ENCODE measurements around the gene MNS1.
"Not testable (repeated sequence)": the region's sequence is repeated elsewhere in the genome, so short reads cannot be mapped to it uniquely, and the experiment has no call there.

MNS1 gene, protein sequence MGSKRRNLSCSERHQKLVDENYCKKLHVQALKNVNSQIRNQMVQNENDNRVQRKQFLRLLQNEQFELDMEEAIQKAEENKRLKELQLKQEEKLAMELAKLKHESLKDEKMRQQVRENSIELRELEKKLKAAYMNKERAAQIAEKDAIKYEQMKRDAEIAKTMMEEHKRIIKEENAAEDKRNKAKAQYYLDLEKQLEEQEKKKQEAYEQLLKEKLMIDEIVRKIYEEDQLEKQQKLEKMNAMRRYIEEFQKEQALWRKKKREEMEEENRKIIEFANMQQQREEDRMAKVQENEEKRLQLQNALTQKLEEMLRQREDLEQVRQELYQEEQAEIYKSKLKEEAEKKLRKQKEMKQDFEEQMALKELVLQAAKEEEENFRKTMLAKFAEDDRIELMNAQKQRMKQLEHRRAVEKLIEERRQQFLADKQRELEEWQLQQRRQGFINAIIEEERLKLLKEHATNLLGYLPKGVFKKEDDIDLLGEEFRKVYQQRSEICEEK

DNA sequence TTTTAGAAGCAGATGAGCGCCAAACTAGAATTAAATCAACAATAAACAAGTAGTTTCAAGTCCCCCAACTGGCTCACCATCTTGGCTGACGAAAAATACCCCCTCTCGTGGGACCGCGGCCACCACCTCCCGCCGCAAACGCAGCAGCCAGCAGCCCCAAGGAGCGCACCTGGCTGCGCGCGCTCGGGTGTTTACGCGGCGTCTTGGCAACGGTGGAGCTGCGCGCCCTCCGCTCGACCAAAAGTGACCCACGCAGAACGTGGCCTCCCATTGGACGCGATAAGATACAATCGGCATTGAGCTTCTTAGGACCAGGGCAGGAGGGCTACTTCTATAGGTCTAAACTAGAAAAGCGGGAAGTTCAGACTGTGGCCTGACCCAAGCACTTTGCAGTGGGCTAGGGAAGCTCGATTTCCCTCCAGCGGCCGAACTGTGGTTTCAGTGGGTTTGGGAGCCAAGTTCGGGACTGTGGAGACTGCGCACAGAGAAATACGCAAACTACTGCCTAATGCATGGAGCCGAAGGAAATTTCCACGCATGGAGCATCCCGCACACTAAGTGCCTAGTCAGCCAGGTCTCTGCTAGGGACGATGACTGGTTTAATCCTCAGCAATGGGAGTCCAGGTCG, at the start of gene MNS1:
Gene MNS1, minus strand, starts transcription at position 245 of the 628 bp plus-strand sequence. Its CDS starts 165 bp downstream, at position 80.
- Histone ChIP-seq H3K27ac (no peak within 1 kb of the TSS), H3K27me3 (no peaks in the 10 kb centered on the region), H3K36me3 (no peaks in the 10 kb centered on the region), H3K4me1 (peaks cover 18% of the 10 kb centered on the region), H3K9ac (peak within 1 kb of the TSS; percentile 63; the same call in 1 of the 2 replicates), H3K4me2 (peak within 1 kb of the TSS; percentile 87), H3K4me3 (peak within 1 kb of the TSS; percentile 69), H4K20me1 (no peaks in the 10 kb centered on the region), H3K9me3 (no peaks in the 10 kb centered on the region)
- TF ChIP-seq Cebpa-rat (IDR thresholded peaks at IDR 0.05) = no peak

DNA sequence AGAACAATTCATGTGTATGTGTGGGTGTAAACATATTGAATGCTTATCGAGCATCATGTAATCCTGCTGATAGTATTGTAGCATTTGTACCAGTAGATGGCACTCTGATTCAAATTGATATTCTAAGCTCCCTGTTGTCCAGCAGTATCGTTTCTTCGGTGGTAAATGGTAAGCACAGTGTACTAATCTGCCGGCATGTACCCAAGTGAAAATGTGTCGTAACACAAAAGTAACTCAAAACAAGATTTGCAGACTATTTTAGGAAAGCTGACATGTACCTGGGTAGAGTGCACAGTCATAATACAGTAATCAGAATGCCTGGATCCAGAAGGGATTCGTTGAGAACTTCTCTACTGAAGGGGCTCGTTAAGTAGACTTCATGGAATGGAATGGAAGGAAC, 31.7 kb upstream of the MNS1 start:
- Histone ChIP-seq H3K36me3 (no peaks in the 10 kb centered on the region), H3K9me3 (no peaks in the 10 kb centered on the region), H3K27me3 (no peaks in the 10 kb centered on the region), H4K20me1 (no peaks in the 10 kb centered on the region), H3K27ac (no peak overlapping the region), H3K9ac (no peak overlapping the region), H3K4me3 (no peak overlapping the region), H3K4me2 (no peak overlapping the region), H3K4me1 (no peaks in the 10 kb centered on the region)
- no peak for TF ChIP-seq Cebpa-rat (IDR thresholded peaks at IDR 0.05)

DNA sequence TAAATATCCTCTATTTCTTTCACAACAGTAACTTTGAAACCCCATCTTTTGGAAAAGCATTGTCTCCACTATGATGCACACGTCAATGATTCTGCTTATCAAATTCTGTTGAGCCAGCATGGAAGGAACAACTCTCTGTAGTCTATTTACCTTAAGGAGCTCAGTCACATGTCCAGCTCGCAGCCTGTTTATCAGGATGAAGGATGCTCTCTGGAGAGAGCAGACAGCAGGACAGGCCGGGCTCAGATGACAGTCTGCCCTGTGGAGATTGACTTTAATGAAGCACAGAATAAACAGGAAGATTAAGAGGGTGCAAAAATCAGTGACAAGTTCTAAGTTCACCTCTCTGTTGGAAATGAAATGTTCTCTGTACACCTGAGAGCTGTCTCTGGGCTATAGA, 30.6 kb upstream of the MNS1 start:
- Histone ChIP-seq H4K20me1 (no peaks in the 10 kb centered on the region), H3K36me3 (no peaks in the 10 kb centered on the region), H3K4me1 (no peaks in the 10 kb centered on the region), H3K9ac (no peak overlapping the region), H3K9me3 (no peaks in the 10 kb centered on the region), H3K4me3 (no peak overlapping the region), H3K27ac (no peak overlapping the region), H3K4me2 (no peak overlapping the region), H3K27me3 (no peaks in the 10 kb centered on the region)
- TF ChIP-seq Cebpa-rat (IDR thresholded peaks at IDR 0.05) = no peak

DNA sequence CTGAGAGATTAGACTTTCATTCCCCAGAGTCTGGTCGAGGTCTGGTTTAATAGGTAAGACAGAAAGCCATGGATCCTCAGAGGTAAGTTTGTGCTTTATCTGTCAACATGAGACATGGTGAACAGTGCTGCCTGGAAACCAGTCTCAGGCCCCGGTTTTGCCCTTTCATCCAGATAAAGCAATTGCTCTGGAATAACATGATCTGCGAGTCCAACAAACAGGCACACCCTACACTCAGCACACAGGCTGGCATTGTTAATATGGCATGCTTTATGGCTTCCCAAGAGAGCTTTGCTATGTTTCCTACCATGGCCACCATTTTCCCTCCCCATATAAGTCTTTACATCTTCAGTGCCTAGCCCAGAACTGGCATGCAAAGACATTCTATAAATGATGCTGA, 30.1 kb upstream of the MNS1 start:
- Histone ChIP-seq H3K4me1 (no peaks in the 10 kb centered on the region), H4K20me1 (no peaks in the 10 kb centered on the region)

DNA sequence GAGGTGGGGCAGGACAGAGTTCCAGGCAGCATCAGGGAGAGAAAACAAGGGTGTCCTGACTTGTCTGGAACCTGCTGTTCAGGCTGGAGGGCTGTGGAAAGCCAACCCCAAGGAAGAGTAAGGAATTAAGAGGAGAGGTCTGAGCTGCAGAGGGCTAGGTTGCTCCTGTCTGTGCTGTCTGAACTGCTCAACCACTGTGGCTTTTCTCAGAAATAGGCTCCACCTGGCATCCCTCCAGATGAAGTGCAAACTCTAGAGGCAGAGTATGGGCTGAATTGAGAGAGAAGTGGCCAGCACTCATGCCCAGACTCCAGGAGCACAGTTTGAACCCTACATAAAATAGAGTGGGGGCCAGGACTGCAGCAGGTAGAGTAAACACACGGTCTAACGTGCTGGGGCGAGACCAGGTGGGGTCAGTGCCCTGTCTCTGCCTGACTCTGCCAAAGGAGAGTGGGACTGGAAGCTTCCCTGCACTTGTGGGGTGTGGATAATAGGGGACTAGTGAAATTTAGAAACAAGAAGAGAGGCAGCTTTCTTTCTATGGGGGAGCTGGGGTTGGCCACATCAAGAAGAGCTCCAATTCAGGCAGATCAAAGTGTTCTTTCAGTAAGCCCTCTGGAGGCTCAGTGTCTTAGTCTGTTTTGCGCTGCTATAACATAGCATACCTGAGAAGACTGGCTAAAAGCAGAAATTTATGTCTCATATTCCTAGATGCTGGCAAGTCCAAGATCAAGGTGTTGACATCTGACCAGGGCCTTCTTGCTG, 28.0 kb upstream of the MNS1 start:
- H3K36me3 ChIP-seq = no peaks in the 10 kb centered on the region

More for the DNA sequence above, 30.1 kb upstream of the MNS1 start:
- Histone ChIP-seq H3K27ac (no peak overlapping the region), H3K4me2 (no peak overlapping the region), H3K4me3 (no peak overlapping the region), H3K36me3 (no peaks in the 10 kb centered on the region), H3K9me3 (no peaks in the 10 kb centered on the region), H3K27me3 (no peaks in the 10 kb centered on the region), H3K9ac (no peak overlapping the region)
- no peak for TF ChIP-seq Cebpa-rat (IDR thresholded peaks at IDR 0.05)

DNA sequence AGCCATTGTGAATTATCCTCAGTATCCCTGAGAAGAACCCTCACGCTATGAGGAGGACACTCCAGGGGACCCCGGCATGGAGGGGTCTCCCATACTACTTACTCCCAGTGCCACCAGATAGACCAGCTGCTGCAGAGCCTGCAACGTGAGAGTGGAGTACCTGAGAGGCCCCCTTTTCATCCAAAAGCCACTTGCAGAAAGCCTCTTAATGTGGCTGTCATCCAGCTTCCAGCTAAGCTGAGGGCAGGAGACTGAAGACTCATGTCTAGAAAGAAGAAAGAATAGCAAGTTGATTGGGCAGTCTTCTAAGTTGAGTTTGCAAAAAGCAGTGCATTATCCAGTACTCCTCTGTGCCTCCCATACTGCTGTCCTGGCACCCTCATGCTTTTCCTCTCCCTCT, 27.3 kb upstream of the MNS1 start:
- Histone ChIP-seq H3K27ac (no peak overlapping the region), H3K4me1 (no peaks in the 10 kb centered on the region), H3K4me3 (no peak overlapping the region), H3K9ac (no peak overlapping the region), H3K9me3 (no peaks in the 10 kb centered on the region), H4K20me1 (no peaks in the 10 kb centered on the region), H3K27me3 (no peaks in the 10 kb centered on the region), H3K4me2 (no peak overlapping the region), H3K36me3 (no peaks in the 10 kb centered on the region)
- TF ChIP-seq Cebpa-rat (IDR thresholded peaks at IDR 0.05) = no peak

More for the DNA sequence above, 28.0 kb upstream of the MNS1 start:
- Histone ChIP-seq H3K9ac (no peak overlapping the region), H3K9me3 (no peaks in the 10 kb centered on the region), H3K4me2 (no peak overlapping the region), H3K4me1 (no peaks in the 10 kb centered on the region), H3K27me3 (no peaks in the 10 kb centered on the region), H4K20me1 (no peaks in the 10 kb centered on the region), H3K27ac (no peak overlapping the region), H3K4me3 (no peak overlapping the region)
- no peak for TF ChIP-seq Cebpa-rat (IDR thresholded peaks at IDR 0.05)

DNA sequence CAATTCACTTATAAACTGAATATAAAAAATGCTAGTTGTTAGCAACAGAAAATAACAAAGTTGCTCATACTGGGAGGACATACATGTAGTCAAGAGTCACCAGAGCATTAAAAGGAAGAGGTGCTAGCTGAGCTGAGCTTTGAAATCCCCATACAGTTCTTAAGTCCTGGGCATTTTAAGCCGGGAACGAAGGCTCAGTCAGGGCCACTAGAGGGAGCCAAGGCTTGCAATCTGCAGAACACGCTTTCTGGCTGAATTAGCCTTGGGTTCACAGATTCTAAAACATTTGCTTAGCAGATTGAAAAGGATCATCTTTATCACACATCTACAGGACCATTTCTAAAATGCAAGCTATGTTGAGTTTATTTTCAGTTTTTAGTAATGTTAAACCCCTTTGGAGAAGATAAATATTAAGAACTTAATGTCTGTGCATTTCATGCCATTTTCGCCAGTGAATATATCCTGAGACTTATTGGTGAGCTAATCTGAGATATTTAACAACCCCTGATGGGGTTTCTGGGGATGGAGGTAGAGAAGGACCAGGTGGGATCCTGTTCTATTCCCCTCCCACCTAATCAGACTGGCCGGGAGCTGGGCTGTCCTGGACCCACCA, 26.3 kb upstream of the MNS1 start:
- TF ChIP-seq Cebpa-rat (IDR thresholded peaks at IDR 0.05) = no peak
- H3K9ac ChIP-seq = no peak overlapping the region
- H3K9me3 ChIP-seq = no peaks in the 10 kb centered on the region
- H3K4me2 ChIP-seq = no peak overlapping the region
- no peaks in the 10 kb centered on the region for H3K36me3 ChIP-seq
- no peaks in the 10 kb centered on the region for H3K4me1 ChIP-seq
- no peaks in the 10 kb centered on the region for H4K20me1 ChIP-seq
- no peaks in the 10 kb centered on the region for H3K27me3 ChIP-seq
- H3K4me3 ChIP-seq = no peak overlapping the region
- H3K27ac ChIP-seq = no peak overlapping the region

DNA sequence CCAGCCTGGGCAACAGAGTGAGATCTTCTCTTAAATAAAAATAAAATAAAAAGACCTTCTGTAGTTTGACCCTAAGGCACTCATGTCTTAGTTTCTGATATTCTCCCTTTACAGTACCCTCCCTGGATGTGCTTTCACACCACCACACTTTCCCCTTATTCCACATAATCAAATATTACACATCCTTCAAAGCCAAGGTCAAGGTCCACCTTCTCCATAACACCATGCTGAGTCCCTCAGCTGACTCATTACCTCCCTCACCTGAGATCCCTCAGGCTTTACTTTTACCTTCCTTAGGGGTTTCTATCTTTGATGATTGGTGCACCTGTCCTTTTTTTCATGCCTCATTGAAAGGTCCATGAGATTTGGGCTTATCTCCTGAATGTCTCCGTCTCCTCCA, 25.5 kb upstream of the MNS1 start:
- H3K9me3 ChIP-seq = peaks cover 4% of the 10 kb centered on the region
- TF ChIP-seq Cebpa-rat (IDR thresholded peaks at IDR 0.05) = no peak
- no peaks in the 10 kb centered on the region for H4K20me1 ChIP-seq
- H3K4me1 ChIP-seq = no peaks in the 10 kb centered on the region
- H3K36me3 ChIP-seq = no peaks in the 10 kb centered on the region
- H3K9ac ChIP-seq = no peak overlapping the region
- H3K4me3 ChIP-seq = no peak overlapping the region
- H3K4me2 ChIP-seq = no peak overlapping the region
- H3K27ac ChIP-seq = no peak overlapping the region
- no peaks in the 10 kb centered on the region for H3K27me3 ChIP-seq

DNA sequence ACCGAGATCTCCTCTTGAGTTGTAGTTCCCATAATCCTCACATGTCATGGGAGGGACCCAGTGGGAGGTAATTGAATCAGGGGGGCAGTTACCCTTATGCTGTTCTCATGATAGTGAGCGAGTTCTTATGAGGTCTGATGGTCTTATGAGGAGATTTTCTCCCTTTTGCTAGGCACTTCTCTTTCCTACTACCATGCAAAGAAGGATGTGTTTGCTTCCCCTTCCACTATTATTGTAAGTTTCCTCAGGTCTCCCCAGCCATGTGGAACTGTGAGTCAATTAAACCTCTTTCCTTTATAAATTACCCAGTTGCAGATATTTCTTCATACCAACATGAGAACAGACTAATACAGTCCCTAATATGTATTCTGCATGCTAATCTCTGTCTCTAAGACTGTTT, 21.3 kb upstream of the MNS1 start:
- H4K20me1 ChIP-seq, H3K9ac ChIP-seq, H3K4me1 ChIP-seq, H3K4me3 ChIP-seq, H3K36me3 ChIP-seq, H3K27me3 ChIP-seq, H3K4me2 ChIP-seq, H3K27ac ChIP-seq: not testable (repeated sequence)
- peaks cover 14% of the 10 kb centered on the region for H3K9me3 ChIP-seq

DNA sequence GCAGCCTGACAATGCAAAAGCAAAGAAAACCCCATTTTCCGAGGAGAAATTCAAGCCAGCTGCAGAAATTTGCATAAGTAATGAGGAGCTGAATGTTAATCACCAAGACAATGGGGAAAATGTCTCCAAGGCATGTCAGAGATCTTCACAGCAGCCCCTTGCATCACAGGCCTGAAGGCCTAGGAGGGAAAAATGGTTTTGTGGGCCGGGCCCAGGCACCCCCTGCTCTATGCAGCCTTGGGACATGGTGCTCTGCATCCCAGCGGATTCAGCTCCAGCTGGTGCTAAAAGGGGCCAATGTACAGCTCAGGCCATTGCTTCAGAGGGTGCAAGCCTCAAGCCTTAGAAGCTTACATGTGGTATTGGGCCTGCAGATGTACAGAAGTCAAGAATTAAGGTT, 20.5 kb upstream of the MNS1 start:
- not testable (repeated sequence) for H3K27me3 ChIP-seq, H3K4me2 ChIP-seq, H3K4me1 ChIP-seq, H3K4me3 ChIP-seq, H3K27ac ChIP-seq, H3K36me3 ChIP-seq, H3K9ac ChIP-seq, H4K20me1 ChIP-seq
- H3K9me3 ChIP-seq = peaks cover 14% of the 10 kb centered on the region
